HEK293 (cell line): Measurements from ENCODE around the gene PCSK6.

Source experiments
- BCL11A ChIP-seq: fragments of 450-650 bp; formaldehyde crosslinking; IDR thresholded peaks from 2 replicates; pipeline ENCODE4 v1.5.1; 2016; ENCODE audit warnings: low read depth, missing biosample characterization, missing genetic modification characterization
- GFI1B ChIP-seq: fragments of 450-650 bp; formaldehyde crosslinking; IDR thresholded peaks from 2 replicates; pipeline ENCODE4 v1.5.1; 2016; ENCODE audit warnings: missing biosample characterization, missing genetic modification characterization
- GLI2 ChIP-seq: fragments of 450-650 bp; formaldehyde crosslinking; IDR thresholded peaks from 2 replicates; pipeline ENCODE4; 2017; ENCODE audit warnings: missing biosample characterization, missing genetic modification characterization, low read depth, borderline replicate concordance
- GLI4 ChIP-seq: fragments of 450-650 bp; formaldehyde crosslinking; IDR thresholded peaks from 2 replicates; pipeline ENCODE4 v1.5.1; 2016; ENCODE audit warnings: missing biosample characterization, missing genetic modification characterization
- GLIS2 ChIP-seq: fragments of 450-650 bp; formaldehyde crosslinking; IDR thresholded peaks from 2 replicates; pipeline ENCODE4 v1.5.1; 2016; ENCODE audit warnings: missing biosample characterization, missing genetic modification characterization
- HOXD13 ChIP-seq: sonication (generic); formaldehyde crosslinking; IDR thresholded peaks from 2 replicates; pipeline ENCODE4 v1.8.0; 2022; ENCODE audit warnings: missing genetic modification reagents, borderline replicate concordance
- MEIS1 ChIP-seq: sonication (generic); formaldehyde crosslinking; IDR thresholded peaks from 2 replicates; pipeline ENCODE4 v1.8.1; 2022; ENCODE audit warnings: missing genetic modification reagents, mild to moderate bottlenecking, borderline replicate concordance
- OSR2 ChIP-seq: fragments of 450-650 bp; formaldehyde crosslinking; IDR thresholded peaks from 2 replicates; pipeline ENCODE4 v1.5.1; 2016; ENCODE audit warnings: missing biosample characterization, missing genetic modification characterization
- OVOL3 ChIP-seq: fragments of 450-650 bp; formaldehyde crosslinking; IDR thresholded peaks from 2 replicates; pipeline ENCODE4 v1.5.1; 2016; ENCODE audit warnings: missing biosample characterization, missing genetic modification characterization
- RBAK ChIP-seq: fragments of 450-650 bp; formaldehyde crosslinking; IDR thresholded peaks from 2 replicates; pipeline ENCODE4 v1.5.1; 2016; ENCODE audit warnings: missing biosample characterization, missing genetic modification characterization
- ZBTB17 ChIP-seq: fragments of 450-650 bp; formaldehyde crosslinking; IDR thresholded peaks from 2 replicates; pipeline ENCODE4 v1.5.1; 2016; ENCODE audit warnings: missing biosample characterization, missing genetic modification characterization
- ZBTB8A ChIP-seq: fragments of 450-650 bp; formaldehyde crosslinking; IDR thresholded peaks from 2 replicates; pipeline ENCODE4 v1.5.1; 2016; ENCODE audit warnings: missing biosample characterization, missing genetic modification characterization
- ZFHX2 ChIP-seq: fragments of 450-650 bp; formaldehyde crosslinking; conservative IDR thresholded peaks from 2 replicates; pipeline ENCODE4 v1.5.1; 2016; ENCODE audit warnings: missing biosample characterization, missing genetic modification characterization
- ZNF121 ChIP-seq: fragments of 450-650 bp; formaldehyde crosslinking; IDR thresholded peaks from 2 replicates; pipeline ENCODE4 v1.5.1; 2016; ENCODE audit warnings: missing biosample characterization, missing genetic modification characterization
- ZNF169 ChIP-seq: fragments of 450-650 bp; formaldehyde crosslinking; IDR thresholded peaks from 2 replicates; pipeline ENCODE4 v1.5.1; 2016; ENCODE audit warnings: missing biosample characterization, missing genetic modification characterization
- ZNF211 ChIP-seq: fragments of 450-650 bp; formaldehyde crosslinking; IDR thresholded peaks from 2 replicates; pipeline ENCODE4 v1.5.1; 2016; ENCODE audit warnings: low read depth, missing biosample characterization, missing genetic modification characterization
- ZNF239 ChIP-seq: fragments of 450-650 bp; formaldehyde crosslinking; IDR thresholded peaks from 2 replicates; pipeline ENCODE4 v1.5.1; 2016; ENCODE audit warnings: missing biosample characterization, missing genetic modification characterization
- ZNF24 ChIP-seq: fragments of 450-650 bp; formaldehyde crosslinking; IDR thresholded peaks from 2 replicates; pipeline ENCODE4 v1.5.1; 2016; ENCODE audit warnings: missing biosample characterization, missing genetic modification characterization
- ZNF292 ChIP-seq: fragments of 450-650 bp; formaldehyde crosslinking; IDR thresholded peaks from 2 replicates; pipeline ENCODE4 v1.5.1; 2016; ENCODE audit warnings: low read depth, missing biosample characterization, missing genetic modification characterization, borderline replicate concordance
- ZNF335 ChIP-seq: fragments of 450-650 bp; formaldehyde crosslinking; conservative IDR thresholded peaks from 2 replicates; pipeline ENCODE4 v1.5.1; 2016; ENCODE audit warnings: missing biosample characterization, missing genetic modification characterization
- ZNF513 ChIP-seq: fragments of 450-650 bp; IDR thresholded peaks from 2 replicates; pipeline ENCODE4 v1.5.1; 2018; ENCODE audit warnings: missing biosample characterization, missing genetic modification characterization
- ZNF514 ChIP-seq: fragments of 450-650 bp; formaldehyde crosslinking; IDR thresholded peaks from 2 replicates; pipeline ENCODE4 v1.5.1; 2016; ENCODE audit warnings: missing biosample characterization, missing genetic modification characterization
- ZNF560 ChIP-seq: fragments of 450-650 bp; formaldehyde crosslinking; IDR thresholded peaks from 2 replicates; pipeline ENCODE4 v1.5.1; 2017; ENCODE audit warnings: missing biosample characterization, missing genetic modification characterization, borderline replicate concordance
- ZNF623 ChIP-seq: fragments of 450-650 bp; formaldehyde crosslinking; IDR thresholded peaks from 2 replicates; pipeline ENCODE4 v1.5.1; 2016; ENCODE audit warnings: missing biosample characterization, missing genetic modification characterization
- ZNF677 ChIP-seq: fragments of 450-650 bp; IDR thresholded peaks from 2 replicates; pipeline ENCODE4 v1.5.0; 2018; ENCODE audit warnings: missing biosample characterization, mild to moderate bottlenecking, missing genetic modification characterization, moderate library complexity
- ZNF76 ChIP-seq: fragments of 450-650 bp; formaldehyde crosslinking; IDR thresholded peaks from 2 replicates; pipeline ENCODE4; 2016; ENCODE audit warnings: low read depth, missing biosample characterization, missing genetic modification characterization, borderline replicate concordance
- TF ChIP-seq, protein P1 (sequence below): fragments of 450-650 bp; formaldehyde crosslinking; IDR thresholded peaks from 2 replicates; pipeline ENCODE4 v1.5.1; 2016; ENCODE audit warnings: missing biosample characterization, missing genetic modification characterization
- TF ChIP-seq, protein P2 (sequence below): IDR thresholded peaks from 2 replicates; pipeline ENCODE4 v1.6.1; 2011; ENCODE audit warnings: mild to moderate bottlenecking, low read depth, low read length, borderline replicate concordance
- TF ChIP-seq, protein P3 (sequence below): fragments of 450-650 bp; formaldehyde crosslinking; IDR thresholded peaks from 2 replicates; pipeline ENCODE4 v1.5.1; 2016; ENCODE audit warnings: missing biosample characterization, missing genetic modification characterization
- TF ChIP-seq, protein P4 (sequence below): fragments of 450-650 bp; formaldehyde crosslinking; IDR thresholded peaks from 2 replicates; pipeline ENCODE4 v1.5.1; 2016; ENCODE audit warnings: missing biosample characterization, missing genetic modification characterization, borderline replicate concordance
- TF ChIP-seq, protein P5 (sequence below): fragments of 450-650 bp; formaldehyde crosslinking; IDR thresholded peaks from 2 replicates; pipeline ENCODE4 v1.5.1; 2016; ENCODE audit warnings: missing biosample characterization, missing genetic modification characterization, low read depth

PCSK6 gene

DNA sequence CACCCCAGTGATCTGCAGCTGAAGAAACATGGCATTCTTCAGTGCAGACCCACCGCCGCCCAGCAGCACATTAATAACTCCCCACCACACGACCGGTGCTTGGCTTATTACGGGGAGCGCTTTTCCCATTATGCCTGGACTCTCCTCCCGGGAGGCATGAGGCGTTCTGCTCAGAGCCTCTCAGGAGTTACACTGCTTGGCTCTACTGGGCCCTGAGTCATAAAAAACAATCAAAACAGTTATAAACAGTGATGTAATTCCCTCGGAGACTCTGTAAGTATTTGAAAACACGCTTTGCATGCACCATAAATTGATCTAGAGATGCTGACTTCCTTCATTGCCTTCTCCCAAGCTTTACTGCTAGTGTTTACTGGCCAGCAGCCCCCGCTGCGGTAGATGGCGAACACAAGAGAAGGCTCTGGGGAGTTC lies 117.3 kb downstream of the PCSK6 start (continued):
- TF ChIP-seq, protein P1, sequence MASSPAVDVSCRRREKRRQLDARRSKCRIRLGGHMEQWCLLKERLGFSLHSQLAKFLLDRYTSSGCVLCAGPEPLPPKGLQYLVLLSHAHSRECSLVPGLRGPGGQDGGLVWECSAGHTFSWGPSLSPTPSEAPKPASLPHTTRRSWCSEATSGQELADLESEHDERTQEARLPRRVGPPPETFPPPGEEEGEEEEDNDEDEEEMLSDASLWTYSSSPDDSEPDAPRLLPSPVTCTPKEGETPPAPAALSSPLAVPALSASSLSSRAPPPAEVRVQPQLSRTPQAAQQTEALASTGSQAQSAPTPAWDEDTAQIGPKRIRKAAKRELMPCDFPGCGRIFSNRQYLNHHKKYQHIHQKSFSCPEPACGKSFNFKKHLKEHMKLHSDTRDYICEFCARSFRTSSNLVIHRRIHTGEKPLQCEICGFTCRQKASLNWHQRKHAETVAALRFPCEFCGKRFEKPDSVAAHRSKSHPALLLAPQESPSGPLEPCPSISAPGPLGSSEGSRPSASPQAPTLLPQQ (tag by site-specific recombination), result peak; percentile 49; the same call in 1 of the 2 replicates
- no peak for TF ChIP-seq ZNF211 (tag by site-specific recombination)
- TF ChIP-seq ZNF335, result no peak; the same call in 1 of the 2 replicates
- TF ChIP-seq, protein P2, sequence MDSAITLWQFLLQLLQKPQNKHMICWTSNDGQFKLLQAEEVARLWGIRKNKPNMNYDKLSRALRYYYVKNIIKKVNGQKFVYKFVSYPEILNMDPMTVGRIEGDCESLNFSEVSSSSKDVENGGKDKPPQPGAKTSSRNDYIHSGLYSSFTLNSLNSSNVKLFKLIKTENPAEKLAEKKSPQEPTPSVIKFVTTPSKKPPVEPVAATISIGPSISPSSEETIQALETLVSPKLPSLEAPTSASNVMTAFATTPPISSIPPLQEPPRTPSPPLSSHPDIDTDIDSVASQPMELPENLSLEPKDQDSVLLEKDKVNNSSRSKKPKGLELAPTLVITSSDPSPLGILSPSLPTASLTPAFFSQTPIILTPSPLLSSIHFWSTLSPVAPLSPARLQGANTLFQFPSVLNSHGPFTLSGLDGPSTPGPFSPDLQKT, result no peak
- TF ChIP-seq ZNF76 (tag by site-specific recombination), result peak; percentile 52; the same call in 1 of the 2 replicates
- TF ChIP-seq, protein P3, sequence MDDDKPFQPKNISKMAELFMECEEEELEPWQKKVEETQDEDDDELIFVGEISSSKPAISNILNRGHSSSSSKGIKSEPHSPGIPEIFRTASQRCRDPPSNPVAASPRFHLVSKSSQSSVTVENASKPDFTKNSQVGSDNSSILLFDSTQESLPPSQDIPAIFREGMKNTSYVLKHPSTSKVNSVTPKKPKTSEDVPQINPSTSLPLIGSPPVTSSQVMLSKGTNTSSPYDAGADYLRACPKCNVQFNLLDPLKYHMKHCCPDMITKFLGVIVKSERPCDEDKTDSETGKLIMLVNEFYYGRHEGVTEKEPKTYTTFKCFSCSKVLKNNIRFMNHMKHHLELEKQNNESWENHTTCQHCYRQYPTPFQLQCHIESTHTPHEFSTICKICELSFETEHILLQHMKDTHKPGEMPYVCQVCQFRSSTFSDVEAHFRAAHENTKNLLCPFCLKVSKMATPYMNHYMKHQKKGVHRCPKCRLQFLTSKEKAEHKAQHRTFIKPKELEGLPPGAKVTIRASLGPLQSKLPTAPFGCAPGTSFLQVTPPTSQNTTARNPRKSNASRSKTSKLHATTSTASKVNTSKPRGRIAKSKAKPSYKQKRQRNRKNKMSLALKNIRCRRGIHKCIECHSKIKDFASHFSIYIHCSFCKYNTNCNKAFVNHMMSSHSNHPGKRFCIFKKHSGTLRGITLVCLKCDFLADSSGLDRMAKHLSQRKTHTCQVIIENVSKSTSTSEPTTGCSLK (tag by site-specific recombination), result no peak
- TF ChIP-seq GLI4, result no peak
- peak; percentile 98 for TF ChIP-seq OVOL3 (tag by site-specific recombination)
- TF ChIP-seq ZNF514, result no peak
- no peak for TF ChIP-seq ZNF677 (tag by site-specific recombination)
- TF ChIP-seq, protein P4, sequence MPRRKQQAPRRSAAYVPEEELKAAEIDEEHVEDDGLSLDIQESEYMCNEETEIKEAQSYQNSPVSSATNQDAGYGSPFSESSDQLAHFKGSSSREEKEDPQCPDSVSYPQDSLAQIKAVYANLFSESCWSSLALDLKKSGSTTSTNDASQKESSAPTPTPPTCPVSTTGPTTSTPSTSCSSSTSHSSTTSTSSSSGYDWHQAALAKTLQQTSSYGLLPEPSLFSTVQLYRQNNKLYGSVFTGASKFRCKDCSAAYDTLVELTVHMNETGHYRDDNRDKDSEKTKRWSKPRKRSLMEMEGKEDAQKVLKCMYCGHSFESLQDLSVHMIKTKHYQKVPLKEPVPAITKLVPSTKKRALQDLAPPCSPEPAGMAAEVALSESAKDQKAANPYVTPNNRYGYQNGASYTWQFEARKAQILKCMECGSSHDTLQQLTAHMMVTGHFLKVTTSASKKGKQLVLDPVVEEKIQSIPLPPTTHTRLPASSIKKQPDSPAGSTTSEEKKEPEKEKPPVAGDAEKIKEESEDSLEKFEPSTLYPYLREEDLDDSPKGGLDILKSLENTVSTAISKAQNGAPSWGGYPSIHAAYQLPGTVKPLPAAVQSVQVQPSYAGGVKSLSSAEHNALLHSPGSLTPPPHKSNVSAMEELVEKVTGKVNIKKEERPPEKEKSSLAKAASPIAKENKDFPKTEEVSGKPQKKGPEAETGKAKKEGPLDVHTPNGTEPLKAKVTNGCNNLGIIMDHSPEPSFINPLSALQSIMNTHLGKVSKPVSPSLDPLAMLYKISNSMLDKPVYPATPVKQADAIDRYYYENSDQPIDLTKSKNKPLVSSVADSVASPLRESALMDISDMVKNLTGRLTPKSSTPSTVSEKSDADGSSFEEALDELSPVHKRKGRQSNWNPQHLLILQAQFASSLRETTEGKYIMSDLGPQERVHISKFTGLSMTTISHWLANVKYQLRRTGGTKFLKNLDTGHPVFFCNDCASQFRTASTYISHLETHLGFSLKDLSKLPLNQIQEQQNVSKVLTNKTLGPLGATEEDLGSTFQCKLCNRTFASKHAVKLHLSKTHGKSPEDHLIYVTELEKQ (tag by site-specific recombination), result peak; percentile 63; the same call in 1 of the 2 replicates
- peak; percentile 72 for TF ChIP-seq ZNF24
- TF ChIP-seq ZBTB8A (tag by site-specific recombination), result peak; percentile 65
- TF ChIP-seq GLI2, result no peak
- no peak for TF ChIP-seq ZNF169 (tag by site-specific recombination)
- TF ChIP-seq, protein P5, sequence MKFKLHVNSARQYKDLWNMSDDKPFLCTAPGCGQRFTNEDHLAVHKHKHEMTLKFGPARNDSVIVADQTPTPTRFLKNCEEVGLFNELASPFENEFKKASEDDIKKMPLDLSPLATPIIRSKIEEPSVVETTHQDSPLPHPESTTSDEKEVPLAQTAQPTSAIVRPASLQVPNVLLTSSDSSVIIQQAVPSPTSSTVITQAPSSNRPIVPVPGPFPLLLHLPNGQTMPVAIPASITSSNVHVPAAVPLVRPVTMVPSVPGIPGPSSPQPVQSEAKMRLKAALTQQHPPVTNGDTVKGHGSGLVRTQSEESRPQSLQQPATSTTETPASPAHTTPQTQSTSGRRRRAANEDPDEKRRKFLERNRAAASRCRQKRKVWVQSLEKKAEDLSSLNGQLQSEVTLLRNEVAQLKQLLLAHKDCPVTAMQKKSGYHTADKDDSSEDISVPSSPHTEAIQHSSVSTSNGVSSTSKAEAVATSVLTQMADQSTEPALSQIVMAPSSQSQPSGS (tag by site-specific recombination), result peak; percentile 87
- peak; percentile 74 for TF ChIP-seq GFI1B
- no peak for TF ChIP-seq ZNF121 (tag by site-specific recombination)
- no peak for TF ChIP-seq RBAK (tag by site-specific recombination)
- no peak for TF ChIP-seq ZNF560 (tag by site-specific recombination)
- no peak for TF ChIP-seq ZNF239 (tag by site-specific recombination)
- TF ChIP-seq OSR2 (tag by site-specific recombination), result peak; percentile 88
- TF ChIP-seq MEIS1, result no peak
- no peak for TF ChIP-seq ZNF513 (tag by site-specific recombination)
- TF ChIP-seq HOXD13 (CRISPR knock-in tag), result no peak
- no peak for TF ChIP-seq ZFHX2 (tag by site-specific recombination)
- TF ChIP-seq GLIS2, result no peak
- peak; percentile 44; the same call in 1 of the 2 replicates for TF ChIP-seq ZBTB17
- TF ChIP-seq BCL11A (tag by site-specific recombination), result peak; percentile 60; the same call in 1 of the 2 replicates
- TF ChIP-seq ZNF292 (tag by site-specific recombination), result no peak
- TF ChIP-seq ZNF623 (tag by site-specific recombination), result no peak
